ENCODE data around the gene UBE2E2.

The UBE2E2 gene

GRCh38 chr3:23185861-23186260, 17.3 kb upstream of the UBE2E2 start:
- DNase-seq = no peak
- in situ Hi-C loops (cut with HindIII; ENCODE audit: low pct_ligation_motif_present, low pct_unique_long_range_greater_than_20kb, low sequenced_read_pairs) = no loop called here

- DNase-seq = no peak
- in situ Hi-C loops (cut with HindIII; ENCODE audit: low pct_ligation_motif_present, low pct_unique_long_range_greater_than_20kb, low sequenced_read_pairs) = no loop called here
Observed at GRCh38 chr3:23189187-23189586, 13.9 kb upstream of the UBE2E2 start.

DNA sequence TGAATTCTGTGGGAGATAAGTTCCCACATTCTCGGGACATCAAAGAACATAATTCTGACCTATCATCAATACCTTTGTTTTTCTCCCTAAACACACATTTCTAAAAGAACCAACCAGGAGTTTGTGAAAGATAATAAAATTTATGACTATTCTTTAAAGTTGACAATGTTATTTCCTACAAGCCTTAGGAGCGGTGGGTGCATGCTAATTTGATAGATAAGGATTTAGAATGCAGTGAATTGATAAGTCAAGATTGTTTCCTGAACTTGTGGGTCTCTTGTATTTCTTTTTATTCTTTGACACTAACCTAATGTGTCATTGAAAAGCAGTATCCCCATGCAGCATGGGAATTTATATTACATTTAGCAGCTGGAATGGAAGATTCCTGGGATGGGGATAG, 10.3 kb upstream of the UBE2E2 start:
- in situ Hi-C loops (cut with HindIII; ENCODE audit: low pct_ligation_motif_present, low pct_unique_long_range_greater_than_20kb, low sequenced_read_pairs) = no loop called here
- DNase-seq = no peak

- no peak for DNase-seq
- in situ Hi-C loops (cut with HindIII; ENCODE audit: low pct_ligation_motif_present, low pct_unique_long_range_greater_than_20kb, low sequenced_read_pairs) = no loop called here
Observed at GRCh38 chr3:23193831-23194230, 9.3 kb upstream of the UBE2E2 start.

DNA sequence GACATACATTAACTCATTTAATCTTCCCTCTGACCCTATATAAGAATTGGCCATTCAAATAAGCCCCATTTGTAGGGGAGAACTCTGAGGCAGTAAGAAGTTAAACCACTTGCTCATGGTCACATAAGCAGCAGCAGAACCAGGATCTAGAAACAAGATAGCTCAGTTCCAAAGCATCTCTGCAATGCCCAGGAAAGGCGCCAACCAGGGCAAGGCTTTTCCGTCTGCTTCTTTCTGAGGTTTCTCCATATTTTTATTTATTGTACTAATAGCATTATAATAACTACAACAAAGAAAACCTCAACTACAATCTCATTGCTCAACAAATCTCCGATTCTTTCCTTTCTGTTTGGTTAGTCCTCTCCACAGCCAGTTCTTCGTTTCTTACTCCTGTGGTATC, 4.3 kb upstream of the UBE2E2 start:
- DNase-seq = no peak
- in situ Hi-C loops (cut with HindIII; ENCODE audit: low pct_ligation_motif_present, low pct_unique_long_range_greater_than_20kb, low sequenced_read_pairs) = no loop called here

DNA sequence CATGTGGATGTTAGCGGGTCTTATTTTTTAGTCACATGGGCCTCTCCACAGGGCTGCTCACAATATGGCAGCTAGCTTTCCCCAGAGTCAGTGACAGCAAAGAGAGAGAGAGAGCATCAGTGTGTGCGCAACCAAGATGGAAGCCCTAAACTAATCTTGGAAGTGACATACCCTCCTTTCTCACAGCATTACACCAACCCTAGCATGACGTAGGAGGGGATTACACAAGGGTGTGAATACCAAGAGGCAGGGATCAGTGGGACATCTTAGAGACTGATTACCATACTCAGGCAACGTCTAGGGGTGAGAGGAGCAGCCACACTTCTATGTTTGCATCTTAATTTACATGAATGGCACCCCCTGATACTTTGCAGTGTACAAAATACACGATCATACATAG, 3.5 kb upstream of the UBE2E2 start:
- DNase-seq = no peak
- in situ Hi-C loops (cut with HindIII; ENCODE audit: low pct_ligation_motif_present, low pct_unique_long_range_greater_than_20kb, low sequenced_read_pairs) = no loop called here

DNA sequence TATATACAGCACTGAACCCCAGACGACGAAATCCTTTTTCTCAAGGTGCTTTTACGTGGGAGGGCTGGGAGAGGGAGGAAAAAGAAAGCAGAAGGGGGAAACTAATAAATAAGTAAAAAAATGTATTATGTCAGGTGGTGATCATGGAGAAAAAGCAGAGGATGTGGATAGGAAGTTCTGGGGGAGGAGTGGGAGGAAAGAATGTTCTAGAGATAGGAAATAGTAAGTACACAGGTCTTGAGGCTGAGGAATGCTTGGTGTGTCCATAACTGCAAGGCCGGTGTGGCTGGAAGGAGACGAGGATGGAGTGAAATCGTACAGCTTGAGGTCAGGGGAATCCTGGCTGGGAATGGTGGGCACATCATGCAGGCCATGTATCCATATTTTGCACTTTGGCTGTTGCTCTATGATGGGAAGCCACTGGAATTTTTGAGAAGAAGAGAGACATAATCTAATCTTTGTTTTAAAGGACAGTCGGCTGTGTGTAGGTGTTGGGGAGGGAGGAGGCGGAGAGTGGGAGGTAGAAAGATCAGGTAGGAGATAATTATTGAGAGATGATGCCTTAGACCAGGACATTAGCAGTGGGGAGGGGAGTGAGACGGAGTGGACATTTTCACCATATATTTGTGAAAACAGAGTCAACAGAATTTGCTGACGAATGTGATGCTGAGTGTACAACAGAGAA, 1.8 kb upstream of the UBE2E2 start:
- in situ Hi-C loops (cut with HindIII; ENCODE audit: low pct_ligation_motif_present, low pct_unique_long_range_greater_than_20kb, low sequenced_read_pairs) = no loop called here
- no peak for DNase-seq

DNA sequence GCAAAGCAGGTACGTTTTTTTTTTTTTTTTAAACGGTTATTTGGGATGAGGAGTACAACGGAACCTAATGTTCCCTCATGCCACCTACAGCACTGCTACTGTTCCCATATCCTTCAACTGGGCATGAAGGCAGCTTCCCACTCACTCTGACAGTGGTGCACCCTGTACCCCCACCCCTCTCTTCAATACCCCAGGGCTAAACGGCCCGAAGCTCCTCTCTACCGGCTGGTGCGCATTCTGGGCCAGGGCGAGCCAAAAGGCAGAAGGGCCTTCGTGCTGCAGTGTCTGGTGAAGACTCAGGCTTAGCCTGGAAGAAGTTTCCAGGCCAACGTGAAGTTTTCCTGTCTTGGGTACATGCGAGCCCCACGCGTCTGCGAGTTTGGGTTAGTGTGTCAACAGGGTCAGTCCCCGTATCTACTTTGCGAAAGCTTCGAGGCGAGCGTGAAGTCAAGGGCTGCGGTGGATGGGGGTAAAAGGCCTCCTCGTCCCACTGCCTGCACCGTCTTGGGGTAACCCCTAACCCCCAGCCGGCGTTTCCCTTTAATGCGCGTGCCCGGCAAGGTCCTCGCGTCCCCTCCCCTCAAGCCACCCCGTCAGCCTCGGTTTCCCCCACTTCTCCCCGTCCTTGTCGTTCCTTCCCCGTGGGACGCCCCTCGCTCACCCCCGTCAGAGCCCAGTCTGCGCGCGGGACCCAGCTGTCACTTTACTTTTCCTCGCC, 765 bp upstream of the UBE2E2 start:
- in situ Hi-C loops (cut with HindIII; ENCODE audit: low pct_ligation_motif_present, low pct_unique_long_range_greater_than_20kb, low sequenced_read_pairs) = no loop called here
- DNase-seq = no peak

- no peak for DNase-seq
- in situ Hi-C loops (cut with HindIII; ENCODE audit: low pct_ligation_motif_present, low pct_unique_long_range_greater_than_20kb, low sequenced_read_pairs) = no loop called here
Observed at GRCh38 chr3:23203708-23204330, 692 bp downstream of the UBE2E2 start.

- no peak for DNase-seq
- in situ Hi-C loops (cut with HindIII; ENCODE audit: low pct_ligation_motif_present, low pct_unique_long_range_greater_than_20kb, low sequenced_read_pairs) = no loop called here
Observed at GRCh38 chr3:23206366-23206765, 3.2 kb downstream of the UBE2E2 start.

DNA sequence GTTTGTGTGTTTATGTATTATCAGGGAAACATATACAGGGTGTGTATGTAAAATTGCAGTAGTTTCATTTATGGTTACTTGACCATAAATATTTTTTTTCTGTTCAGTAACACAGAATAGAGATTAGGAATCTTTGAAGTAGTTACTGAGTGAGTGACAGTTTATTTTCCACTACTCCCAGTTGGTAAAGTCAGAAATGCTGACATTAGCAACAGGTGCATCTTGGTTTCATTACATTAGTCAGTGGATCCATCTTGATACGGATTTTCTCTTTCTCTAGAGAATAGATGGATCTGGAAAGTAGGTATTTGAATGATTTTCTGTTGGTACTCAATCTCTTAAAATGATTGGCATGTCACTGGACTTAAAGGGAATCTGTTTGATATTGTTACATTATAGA, 6.0 kb downstream of the UBE2E2 start:
- in situ Hi-C loops (cut with HindIII; ENCODE audit: low pct_ligation_motif_present, low pct_unique_long_range_greater_than_20kb, low sequenced_read_pairs) = no loop called here
- no peak for DNase-seq

DNA sequence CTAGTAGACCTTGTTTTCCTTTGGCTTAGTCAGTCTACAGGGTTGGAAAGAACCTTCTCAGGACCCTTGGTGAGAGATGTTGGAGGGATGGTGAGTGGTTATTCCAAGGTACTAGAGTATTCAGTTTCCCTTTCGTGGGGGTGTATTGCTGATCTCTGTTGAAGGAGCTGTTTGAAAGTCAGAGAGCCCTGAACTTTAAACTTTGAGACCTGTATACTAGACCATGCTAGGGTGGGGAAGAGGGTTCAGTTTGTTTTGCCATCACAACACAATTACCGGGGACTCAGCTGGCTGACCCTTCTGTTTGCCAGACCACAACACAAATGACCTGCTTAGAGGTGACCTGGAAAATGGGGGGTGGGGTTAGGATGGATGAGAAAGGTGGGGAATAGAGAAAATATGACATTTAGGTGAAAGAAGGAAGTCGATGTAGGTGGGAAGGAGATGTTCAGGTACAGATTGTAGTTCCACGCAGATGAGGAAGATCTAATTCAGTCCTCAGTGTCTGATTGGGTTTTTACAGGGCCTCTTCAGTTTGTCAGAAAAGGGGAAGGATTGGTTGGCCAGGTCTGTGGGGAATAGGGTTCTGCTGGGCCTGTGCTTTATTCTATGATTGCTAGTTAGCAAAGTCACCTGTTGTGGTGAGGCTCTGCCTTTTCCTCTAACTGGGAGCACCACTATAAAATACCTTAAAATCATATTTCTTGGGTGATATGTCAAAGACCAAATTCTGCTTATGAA, 6.8 kb downstream of the UBE2E2 start:
- in situ Hi-C loops (cut with HindIII; ENCODE audit: low pct_ligation_motif_present, low pct_unique_long_range_greater_than_20kb, low sequenced_read_pairs) = no loop called here
- no peak for DNase-seq

- no peak for DNase-seq
- in situ Hi-C loops (cut with HindIII; ENCODE audit: low pct_ligation_motif_present, low pct_unique_long_range_greater_than_20kb, low sequenced_read_pairs) = no loop called here
Observed at GRCh38 chr3:23213813-23214212, 10.7 kb downstream of the UBE2E2 start.

DNA sequence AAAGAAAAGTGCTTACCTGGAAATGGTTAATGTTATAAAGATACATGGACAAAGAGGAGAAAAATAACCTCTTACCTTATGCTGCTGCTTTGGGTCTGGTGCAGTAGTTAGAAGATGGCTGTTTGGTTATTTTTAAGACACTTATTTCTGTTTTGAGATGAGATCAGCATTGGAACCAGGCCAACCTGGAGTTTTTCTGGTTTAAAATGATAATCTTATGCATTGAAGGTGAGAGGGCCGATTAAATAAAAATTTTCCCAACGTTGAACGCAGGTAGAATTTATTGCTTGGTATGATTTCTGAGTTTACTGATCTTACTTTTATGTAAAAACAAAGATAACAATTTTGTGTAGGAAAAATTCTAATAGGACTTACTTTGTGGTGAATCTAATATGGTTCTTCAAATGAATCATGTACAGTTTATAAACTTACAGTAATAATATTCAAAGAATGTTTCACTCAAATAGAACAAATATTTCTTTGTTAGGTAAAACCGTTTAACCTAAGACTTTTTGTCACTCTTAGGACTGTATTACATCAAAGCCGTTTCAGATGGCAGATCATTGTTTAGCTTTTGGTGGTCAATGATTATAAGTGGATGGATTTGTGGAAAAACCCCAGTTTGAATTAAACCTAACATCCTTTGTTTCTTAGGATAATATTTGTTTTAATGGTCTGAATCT, 14.9 kb downstream of the UBE2E2 start:
- in situ Hi-C loops (cut with HindIII; ENCODE audit: low pct_ligation_motif_present, low pct_unique_long_range_greater_than_20kb, low sequenced_read_pairs) = no loop called here
- peak; percentile 54 for DNase-seq

DNA sequence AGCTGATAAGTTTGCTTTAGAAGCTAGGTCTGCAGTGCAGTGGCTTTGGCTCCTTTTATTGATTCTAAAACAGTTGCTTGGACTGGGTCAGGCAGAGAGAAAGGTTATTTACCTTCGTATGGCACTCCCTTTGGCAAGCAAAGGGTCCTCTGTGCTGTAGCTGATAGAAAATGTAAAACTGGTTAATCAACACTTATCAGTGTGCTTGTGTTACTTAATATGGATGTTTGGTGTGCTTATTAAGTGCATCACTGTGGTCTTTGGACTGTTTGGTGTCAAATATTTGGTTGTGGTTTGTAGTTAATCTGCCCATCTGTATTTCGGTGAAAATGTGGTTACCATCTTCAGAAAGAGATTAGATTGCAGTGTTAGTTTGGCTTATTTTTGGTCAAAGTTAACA, 16.0 kb downstream of the UBE2E2 start:
- no peak for DNase-seq
- in situ Hi-C loops (cut with HindIII; ENCODE audit: low pct_ligation_motif_present, low pct_unique_long_range_greater_than_20kb, low sequenced_read_pairs) = no loop called here

DNA sequence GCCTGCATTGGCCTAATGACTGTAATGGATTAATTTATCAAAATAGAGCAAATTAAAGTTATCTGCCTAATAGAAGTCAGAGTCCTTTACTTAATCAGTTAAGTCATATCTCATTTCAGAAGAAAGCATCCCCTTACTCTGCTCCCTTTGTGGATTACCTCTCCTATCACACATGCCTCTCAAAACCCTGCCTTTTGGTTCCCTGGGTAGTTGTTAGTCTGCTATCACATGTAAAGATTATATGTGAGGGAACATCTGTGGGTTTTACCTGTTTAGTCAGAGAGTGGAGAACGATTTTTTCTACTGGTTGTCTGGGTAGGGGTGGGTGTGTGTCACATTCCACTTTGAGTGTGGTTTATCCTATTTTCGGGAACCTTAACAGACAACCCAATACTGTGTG, 16.4 kb downstream of the UBE2E2 start:
- DNase-seq = no peak
- in situ Hi-C loops (cut with HindIII; ENCODE audit: low pct_ligation_motif_present, low pct_unique_long_range_greater_than_20kb, low sequenced_read_pairs) = no loop called here

DNA sequence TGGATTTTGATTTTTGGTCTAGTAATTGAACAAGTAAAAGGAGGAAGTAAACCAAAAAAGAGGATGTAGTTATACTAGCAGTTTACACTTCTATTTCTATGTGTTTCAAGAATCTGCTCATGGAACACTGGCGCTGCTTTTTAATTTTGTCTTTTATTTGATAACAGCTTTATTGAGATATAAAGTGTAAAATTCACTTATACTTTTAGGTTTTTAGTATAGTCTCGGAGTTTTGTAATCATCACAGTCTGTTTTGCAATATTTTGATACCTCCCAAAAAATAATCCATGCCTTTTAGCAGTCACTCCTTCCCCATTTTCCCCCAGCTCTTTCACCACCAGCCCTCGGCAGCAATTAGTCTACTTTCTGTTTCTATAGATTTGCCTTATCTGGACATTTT, 18.0 kb downstream of the UBE2E2 start:
- in situ Hi-C loops (cut with HindIII; ENCODE audit: low pct_ligation_motif_present, low pct_unique_long_range_greater_than_20kb, low sequenced_read_pairs) = no loop called here
- DNase-seq = no peak

DNA sequence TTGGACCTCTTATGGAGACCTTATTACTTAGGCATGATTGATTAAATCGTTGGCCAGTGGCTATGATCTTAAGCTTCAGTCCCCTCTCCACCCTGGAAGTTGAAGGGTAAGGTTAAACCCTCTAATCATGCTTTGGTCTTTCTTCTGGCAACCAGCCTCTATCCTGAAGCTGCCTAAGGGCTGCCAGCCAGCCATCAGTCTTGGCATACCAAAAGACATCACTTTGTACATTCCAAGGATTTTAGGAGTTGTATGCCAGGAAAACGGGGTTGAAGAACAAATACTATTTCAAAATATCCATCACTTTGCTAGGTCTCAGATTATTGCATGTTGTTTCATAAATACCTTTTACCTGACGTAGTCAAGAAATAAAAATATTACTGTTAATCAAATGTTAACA, 28.9 kb downstream of the UBE2E2 start:
- in situ Hi-C loops (cut with HindIII; ENCODE audit: low pct_ligation_motif_present, low pct_unique_long_range_greater_than_20kb, low sequenced_read_pairs) = no loop called here
- no peak for DNase-seq

GRCh38 chr3:23232854-23233253, 29.7 kb downstream of the UBE2E2 start:
- no peak for DNase-seq
- in situ Hi-C loops (cut with HindIII; ENCODE audit: low pct_ligation_motif_present, low pct_unique_long_range_greater_than_20kb, low sequenced_read_pairs) = no loop called here
